ENCODE data around the gene NSD1.

DNA sequence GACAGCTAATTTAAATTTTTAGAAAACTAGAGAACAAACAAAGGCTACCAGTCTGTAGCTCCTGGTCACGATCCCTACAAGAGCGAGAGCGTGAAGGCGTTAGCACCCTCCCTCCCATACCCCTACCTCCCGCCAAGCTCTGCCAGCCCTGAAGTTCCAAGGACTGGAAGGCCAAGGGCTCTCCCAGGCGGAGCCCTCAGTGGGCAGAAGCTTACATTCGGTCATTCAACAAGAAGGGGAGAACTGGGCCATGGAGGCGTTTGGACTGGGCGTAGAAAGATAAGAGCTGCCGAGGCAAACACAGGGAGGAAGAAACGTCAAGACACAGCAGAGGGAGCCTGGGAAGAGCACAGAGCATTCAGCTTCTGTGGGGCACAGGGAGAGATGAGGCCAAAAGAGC lies 175.2 kb downstream of the NSD1 start:
- TF ChIP-seq, protein P1, sequence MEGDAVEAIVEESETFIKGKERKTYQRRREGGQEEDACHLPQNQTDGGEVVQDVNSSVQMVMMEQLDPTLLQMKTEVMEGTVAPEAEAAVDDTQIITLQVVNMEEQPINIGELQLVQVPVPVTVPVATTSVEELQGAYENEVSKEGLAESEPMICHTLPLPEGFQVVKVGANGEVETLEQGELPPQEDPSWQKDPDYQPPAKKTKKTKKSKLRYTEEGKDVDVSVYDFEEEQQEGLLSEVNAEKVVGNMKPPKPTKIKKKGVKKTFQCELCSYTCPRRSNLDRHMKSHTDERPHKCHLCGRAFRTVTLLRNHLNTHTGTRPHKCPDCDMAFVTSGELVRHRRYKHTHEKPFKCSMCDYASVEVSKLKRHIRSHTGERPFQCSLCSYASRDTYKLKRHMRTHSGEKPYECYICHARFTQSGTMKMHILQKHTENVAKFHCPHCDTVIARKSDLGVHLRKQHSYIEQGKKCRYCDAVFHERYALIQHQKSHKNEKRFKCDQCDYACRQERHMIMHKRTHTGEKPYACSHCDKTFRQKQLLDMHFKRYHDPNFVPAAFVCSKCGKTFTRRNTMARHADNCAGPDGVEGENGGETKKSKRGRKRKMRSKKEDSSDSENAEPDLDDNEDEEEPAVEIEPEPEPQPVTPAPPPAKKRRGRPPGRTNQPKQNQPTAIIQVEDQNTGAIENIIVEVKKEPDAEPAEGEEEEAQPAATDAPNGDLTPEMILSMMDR (conservative IDR thresholded peaks at IDR 0.05; ENCODE audit: low read depth, low read length), result no peak
- TF ChIP-seq MXI1 (IDR thresholded peaks at IDR 0.05; ENCODE audit: borderline replicate concordance, low read depth, low read length) (no peak), POLR2A (IDR thresholded peaks at IDR 0.05; ENCODE audit: low read depth, low read length) (no peak), RAD21 (IDR thresholded peaks at IDR 0.05; ENCODE audit: low read length) (no peak), FOS (IDR thresholded peaks at IDR 0.05; ENCODE audit: low read depth, low read length) (no peak), MAZ (IDR thresholded peaks at IDR 0.05; ENCODE audit: borderline replicate concordance, low read depth, low read length) (no peak), CHD1 (IDR thresholded peaks at IDR 0.05; ENCODE audit: low read depth, low read length) (no peak), RFX5 (IDR thresholded peaks at IDR 0.05; ENCODE audit: low read depth, low read length) (no peak), BHLHE40 (IDR thresholded peaks at IDR 0.05; ENCODE audit: low read depth, low read length) (no peak), NFE2L2 (IDR thresholded peaks at IDR 0.05; ENCODE audit: low read depth, low read length) (no peak)
- TF ChIP-seq, protein P2, sequence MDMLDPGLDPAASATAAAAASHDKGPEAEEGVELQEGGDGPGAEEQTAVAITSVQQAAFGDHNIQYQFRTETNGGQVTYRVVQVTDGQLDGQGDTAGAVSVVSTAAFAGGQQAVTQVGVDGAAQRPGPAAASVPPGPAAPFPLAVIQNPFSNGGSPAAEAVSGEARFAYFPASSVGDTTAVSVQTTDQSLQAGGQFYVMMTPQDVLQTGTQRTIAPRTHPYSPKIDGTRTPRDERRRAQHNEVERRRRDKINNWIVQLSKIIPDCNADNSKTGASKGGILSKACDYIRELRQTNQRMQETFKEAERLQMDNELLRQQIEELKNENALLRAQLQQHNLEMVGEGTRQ (IDR thresholded peaks at IDR 0.05; ENCODE audit: low read depth, low read length), result no peak

Data from IMR-90 (cell line).